Natural killer cell treated with Interleukin-12 subunit alpha and Interleukin-12 subunit beta and Interleukin-15 and Interleukin-18, amount 100 ng/mL, for 72 hours (primary cell): ENCODE results near the gene TSPEAR. TPM values are rescaled to one million over a fixed set of nuclear protein-coding genes. Genes with fewer than 3 reads are reported as not detected.
A peak's percentile ranks its signal among the peaks of the same experiment; 100 is the strongest.
"Not testable (repeated sequence)": the region's sequence is repeated elsewhere in the genome, so short reads cannot be mapped to it uniquely, and the experiment has no call there.

ENCODE experiments used
- ATAC-seq, 2 donors: fragments of 150-1000 bp; cut with Tn5 transposase in 1 of 2; sonication (Bioruptor Pico), chemical (Tn5 transposase) in 1 of 2; 2 replicates each; pipeline ENCODE4 v1.10.0; 2021
- DNase-seq: peaks from one replicate; pipeline ENCODE4 v3.0.0; 2022; ENCODE audit warnings: low spot score
- H3K27ac Mint-ChIP-seq, 2 donors: 1 replicate in 1 of 2; 2 replicates in 1 of 2; pipeline ENCODE4 v1.8.0; 2022; ENCODE audit warnings: mixed read lengths in 2 of 2, mild to moderate bottlenecking in 1 of 2, moderate library complexity in 1 of 2
- H3K27me3 Mint-ChIP-seq, 2 donors: 1 replicate in 1 of 2; 2 replicates in 1 of 2; pipeline ENCODE4 v1.8.0; 2022; ENCODE audit warnings: mixed read lengths in 2 of 2
- H3K36me3 Mint-ChIP-seq: one replicate; pipeline ENCODE4 v1.8.0; 2022; ENCODE audit warnings: mixed read lengths
- H3K4me1 Mint-ChIP-seq, 2 donors: 1 replicate in 1 of 2; 2 replicates in 1 of 2; pipeline ENCODE4 v1.8.0; 2022; ENCODE audit warnings: low read depth in 2 of 2, mixed read lengths in 2 of 2, mild to moderate bottlenecking in 1 of 2
- H3K4me3 Mint-ChIP-seq: one replicate; pipeline ENCODE4 v1.8.0; 2022; ENCODE audit warnings: mixed read lengths
- H3K9me3 Mint-ChIP-seq: 2 replicates; pipeline ENCODE4 v1.8.0; 2022; ENCODE audit warnings: mixed read lengths
- total RNA-seq, 2 donors: library from RNA; stranded (reverse); gene quantifications; one replicate each; pipeline ENCODE4 v1.2.3, GENCODE V29; 2022

The TSPEAR gene
- total RNA-seq, 2 donors from 2014 or later: not detected

DNA sequence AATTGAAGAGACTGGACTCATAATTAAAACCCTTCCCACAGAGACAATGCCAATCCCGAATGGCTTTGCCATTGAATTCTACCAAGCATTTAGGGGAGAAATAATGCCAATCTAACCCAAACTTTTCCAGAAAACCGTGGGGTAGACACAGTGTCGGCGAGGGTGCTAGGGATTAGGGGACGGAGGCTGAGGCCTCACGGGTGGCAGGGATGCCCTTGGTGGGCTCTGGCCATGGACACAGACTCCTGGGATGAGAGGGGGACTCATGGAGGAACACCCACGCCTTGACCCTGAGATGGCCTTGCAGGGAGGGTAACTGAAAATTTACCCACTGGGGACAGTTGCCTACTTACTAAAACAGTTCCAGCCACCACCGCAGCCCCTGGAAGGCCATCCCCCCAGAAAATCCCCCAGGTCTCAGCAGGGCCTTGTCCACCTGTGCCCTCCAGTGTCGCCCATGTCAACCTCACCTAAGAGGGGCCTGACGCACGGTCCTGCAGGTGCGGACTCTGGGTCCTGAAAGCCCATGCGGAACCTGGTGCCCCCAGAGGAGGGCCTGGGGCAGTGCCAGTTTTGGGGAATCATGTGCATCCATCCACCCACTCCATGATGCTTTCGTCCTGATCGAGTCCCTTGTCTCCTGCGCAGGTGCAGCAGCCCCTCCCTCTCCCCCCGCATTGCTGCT is 132.9 kb downstream of the TSPEAR start:
- Mint-ChIP-seq H3K4me1 (peaks cover 0 to 2% of the 10 kb centered on the region in 2 donors), H3K9me3 (peaks cover 6% of the 10 kb centered on the region), H3K36me3 (peaks cover 23% of the 10 kb centered on the region), H3K4me3 (no peak overlapping the region), H3K27ac (no peak overlapping the region), H3K27me3 (peaks cover 21 to 22% of the 10 kb centered on the region in 2 donors)
- ATAC-seq (no peak), DNase-seq (no peak)

DNA sequence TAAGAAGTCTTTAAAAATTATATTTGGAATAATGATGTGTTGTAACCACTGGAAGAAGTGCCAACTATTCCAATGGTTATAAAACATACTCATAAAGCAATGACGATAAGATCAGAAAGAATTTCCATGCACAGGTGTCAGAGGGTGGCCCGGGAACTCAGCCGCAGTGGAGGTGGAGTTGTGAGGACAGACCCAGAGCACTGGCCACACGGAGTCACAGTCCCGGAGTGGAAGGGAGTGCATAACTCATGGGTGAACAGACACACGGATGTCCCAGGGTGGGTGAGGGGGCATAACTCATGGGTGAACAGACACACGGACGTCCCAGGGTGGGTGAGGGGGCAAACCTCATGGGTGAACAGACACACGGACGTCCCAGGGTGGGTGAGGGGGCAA is 135.3 kb downstream of the TSPEAR start:
- H3K27ac Mint-ChIP-seq: no peak overlapping the region
- no peak for DNase-seq
- peaks cover 23 to 32% of the 10 kb centered on the region in 2 donors for H3K27me3 Mint-ChIP-seq
- H3K9me3 Mint-ChIP-seq: peaks cover 3% of the 10 kb centered on the region
- H3K4me3 Mint-ChIP-seq: no peak overlapping the region
- H3K36me3 Mint-ChIP-seq: peaks cover 8% of the 10 kb centered on the region
- H3K4me1 Mint-ChIP-seq: peaks cover 0 to 2% of the 10 kb centered on the region in 2 donors
- ATAC-seq: no peak

DNA sequence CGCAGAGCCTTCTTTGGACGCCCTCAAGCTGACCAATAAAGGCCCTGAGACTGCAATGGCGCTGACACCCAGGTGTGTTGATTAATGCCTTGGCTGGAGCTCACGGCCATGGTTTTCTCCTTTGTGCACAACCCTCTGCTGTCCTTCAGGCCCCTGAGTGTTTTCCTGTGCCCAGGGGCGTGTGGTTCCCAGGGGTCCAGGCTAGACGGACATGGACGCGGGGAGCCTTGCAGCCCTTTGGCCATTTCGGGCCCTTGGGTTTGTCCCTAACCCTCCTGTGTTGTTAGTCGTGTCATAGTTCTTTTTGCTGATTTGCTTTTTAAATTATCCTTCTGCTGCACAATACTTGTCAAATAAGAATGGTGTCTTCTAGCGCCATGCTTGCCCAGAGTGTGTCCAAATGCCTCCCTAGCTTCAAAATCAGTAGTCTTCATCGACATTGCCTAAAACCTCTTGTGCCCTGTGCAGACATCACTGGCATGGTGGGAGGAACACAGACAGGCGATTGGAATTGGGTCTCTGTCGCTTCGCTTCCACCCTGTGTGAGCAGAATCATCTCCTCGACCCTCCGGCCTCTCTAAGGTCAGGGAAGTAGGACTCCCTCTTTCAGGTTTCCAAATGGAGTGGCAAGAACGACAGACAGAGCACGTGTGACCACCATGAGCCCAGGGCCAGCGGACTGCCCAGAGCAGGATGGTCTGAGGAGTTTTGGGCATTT is 135.9 kb downstream of the TSPEAR start:
- Mint-ChIP-seq H3K4me1 (peaks cover 0 to 2% of the 10 kb centered on the region in 2 donors), H3K9me3 (peaks cover 3% of the 10 kb centered on the region), H3K27me3 (peaks cover 23 to 32% of the 10 kb centered on the region in 2 donors), H3K4me3 (no peak overlapping the region), H3K36me3 (peaks cover 6% of the 10 kb centered on the region), H3K27ac (no peak overlapping the region)
- ATAC-seq (no peak), DNase-seq (no peak)

DNA sequence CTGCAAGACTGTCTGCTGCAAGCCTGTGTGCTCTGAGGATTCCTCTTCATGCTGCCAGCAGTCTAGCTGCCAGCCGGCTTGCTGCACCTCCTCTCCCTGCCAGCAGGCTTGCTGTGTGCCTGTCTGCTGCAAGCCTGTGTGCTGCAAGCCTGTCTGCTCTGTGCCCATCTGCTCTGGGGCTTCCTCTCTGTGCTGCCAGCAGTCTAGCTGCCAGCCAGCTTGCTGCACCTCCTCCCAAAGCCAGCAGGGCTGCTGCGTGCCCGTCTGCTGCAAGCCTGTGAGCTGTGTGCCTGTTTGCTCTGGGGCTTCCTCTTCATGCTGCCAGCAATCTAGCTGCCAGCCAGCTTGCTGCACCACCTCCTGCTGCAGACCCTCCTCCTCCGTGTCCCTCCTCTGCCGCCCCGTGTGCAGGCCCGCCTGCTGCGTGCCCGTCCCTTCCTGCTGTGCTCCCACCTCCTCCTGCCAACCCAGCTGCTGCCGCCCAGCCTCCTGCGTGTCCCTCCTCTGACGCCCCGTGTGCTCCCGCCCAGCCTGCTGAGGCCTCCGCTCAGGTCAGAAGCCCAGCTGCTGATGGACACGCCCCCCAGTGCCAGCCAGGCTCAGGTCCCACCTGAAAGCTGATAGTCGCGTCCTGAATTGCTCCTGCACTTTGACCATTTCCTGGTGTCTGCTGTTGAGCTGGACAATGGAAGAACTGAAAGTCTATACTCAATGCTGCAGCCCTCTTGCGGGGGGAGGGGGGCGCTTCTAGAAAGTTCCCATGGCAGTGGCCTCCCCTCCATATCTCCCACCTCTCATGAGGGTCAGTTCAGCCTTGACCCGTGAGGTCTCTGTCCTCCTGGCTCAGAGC is 136.7 kb downstream of the TSPEAR start:
- no peak overlapping the region for H3K27ac Mint-ChIP-seq
- no peak overlapping the region for H3K4me3 Mint-ChIP-seq
- no peaks in the 10 kb centered on the region for H3K36me3 Mint-ChIP-seq

DNA sequence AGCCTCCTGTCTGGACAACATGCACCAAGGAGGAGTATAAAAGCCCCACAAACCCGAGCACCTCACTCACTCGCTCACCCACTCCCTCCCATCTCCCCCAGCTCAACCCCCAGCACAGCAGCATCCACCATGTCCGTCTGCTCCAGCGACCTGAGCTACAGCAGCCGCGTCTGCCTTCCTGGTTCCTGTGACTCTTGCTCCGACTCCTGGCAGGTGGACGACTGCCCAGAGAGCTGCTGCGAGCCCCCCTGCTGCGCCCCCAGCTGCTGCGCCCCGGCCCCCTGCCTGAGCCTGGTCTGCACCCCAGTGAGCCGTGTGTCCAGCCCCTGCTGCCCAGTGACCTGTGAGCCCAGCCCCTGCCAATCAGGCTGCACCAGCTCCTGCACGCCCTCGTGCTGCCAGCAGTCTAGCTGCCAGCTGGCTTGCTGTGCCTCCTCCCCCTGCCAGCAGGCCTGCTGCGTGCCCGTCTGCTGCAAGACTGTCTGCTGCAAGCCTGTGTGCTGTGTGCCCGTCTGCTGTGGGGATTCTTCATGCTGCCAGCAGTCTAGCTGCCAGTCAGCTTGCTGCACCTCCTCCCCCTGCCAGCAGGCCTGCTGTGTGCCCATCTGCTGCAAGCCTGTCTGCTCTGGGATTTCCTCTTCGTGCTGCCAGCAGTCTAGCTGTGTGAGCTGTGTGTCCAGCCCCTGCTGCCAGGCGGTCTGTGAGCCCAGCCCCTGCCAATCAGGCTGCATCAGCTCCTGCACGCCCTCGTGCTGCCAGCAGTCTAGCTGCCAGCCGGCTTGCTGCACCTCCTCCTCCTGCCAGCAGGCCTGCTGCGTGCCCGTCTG is 137.5 kb downstream of the TSPEAR start, which contains the start of gene KRTAP10-4:
Gene KRTAP10-4 (plus strand): TSS at position 100 of the 827 bp plus-strand sequence. CDS start 30 bp downstream, at position 130.
- H3K27ac Mint-ChIP-seq, H3K4me3 Mint-ChIP-seq, DNase-seq, H3K36me3 Mint-ChIP-seq, H3K4me1 Mint-ChIP-seq, H3K9me3 Mint-ChIP-seq, ATAC-seq: not testable (repeated sequence)
- H3K27me3 Mint-ChIP-seq: peaks cover 21 to 32% of the 10 kb centered on the region in 2 donors

More for the DNA sequence above, 136.7 kb downstream of the TSPEAR start:
- H3K9me3 Mint-ChIP-seq: peaks cover 3% of the 10 kb centered on the region
- H3K27me3 Mint-ChIP-seq: peaks cover 21 to 32% of the 10 kb centered on the region in 2 donors
- H3K4me1 Mint-ChIP-seq: peaks cover 0 to 2% of the 10 kb centered on the region in 2 donors
- ATAC-seq: no peak
- DNase-seq: no peak

DNA sequence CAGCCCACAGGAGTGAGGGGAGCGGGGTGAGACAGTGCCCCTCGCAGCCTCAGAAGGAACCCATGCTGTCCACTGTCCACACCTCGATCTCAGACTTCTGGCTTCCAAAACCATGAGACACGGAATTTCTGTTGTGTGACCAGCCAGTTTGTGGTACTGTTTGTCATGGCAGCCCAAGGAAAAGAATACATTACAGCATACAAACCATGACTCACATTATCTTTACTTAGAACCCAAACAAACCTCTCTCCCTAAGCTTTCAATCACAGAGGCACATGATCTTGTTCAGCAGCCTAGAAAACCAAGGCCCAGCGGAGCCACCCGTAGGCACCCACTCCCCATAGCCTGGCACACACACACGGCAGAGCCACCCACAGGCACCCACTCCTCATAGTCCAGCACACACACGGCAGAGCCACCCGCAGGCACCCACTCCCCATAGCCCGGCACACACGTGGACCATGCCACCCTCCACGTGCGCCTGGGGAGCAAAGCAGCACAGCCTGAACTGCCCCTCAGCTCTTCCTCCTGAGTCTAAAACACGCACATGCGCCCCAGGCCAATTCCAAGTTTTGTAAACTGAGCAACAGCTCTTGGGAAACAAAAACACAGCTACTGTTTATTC is 138.3 kb downstream of the TSPEAR start:
- ATAC-seq: no peak
- Mint-ChIP-seq H3K27ac (no peak overlapping the region), H3K4me3 (no peak overlapping the region)

DNA sequence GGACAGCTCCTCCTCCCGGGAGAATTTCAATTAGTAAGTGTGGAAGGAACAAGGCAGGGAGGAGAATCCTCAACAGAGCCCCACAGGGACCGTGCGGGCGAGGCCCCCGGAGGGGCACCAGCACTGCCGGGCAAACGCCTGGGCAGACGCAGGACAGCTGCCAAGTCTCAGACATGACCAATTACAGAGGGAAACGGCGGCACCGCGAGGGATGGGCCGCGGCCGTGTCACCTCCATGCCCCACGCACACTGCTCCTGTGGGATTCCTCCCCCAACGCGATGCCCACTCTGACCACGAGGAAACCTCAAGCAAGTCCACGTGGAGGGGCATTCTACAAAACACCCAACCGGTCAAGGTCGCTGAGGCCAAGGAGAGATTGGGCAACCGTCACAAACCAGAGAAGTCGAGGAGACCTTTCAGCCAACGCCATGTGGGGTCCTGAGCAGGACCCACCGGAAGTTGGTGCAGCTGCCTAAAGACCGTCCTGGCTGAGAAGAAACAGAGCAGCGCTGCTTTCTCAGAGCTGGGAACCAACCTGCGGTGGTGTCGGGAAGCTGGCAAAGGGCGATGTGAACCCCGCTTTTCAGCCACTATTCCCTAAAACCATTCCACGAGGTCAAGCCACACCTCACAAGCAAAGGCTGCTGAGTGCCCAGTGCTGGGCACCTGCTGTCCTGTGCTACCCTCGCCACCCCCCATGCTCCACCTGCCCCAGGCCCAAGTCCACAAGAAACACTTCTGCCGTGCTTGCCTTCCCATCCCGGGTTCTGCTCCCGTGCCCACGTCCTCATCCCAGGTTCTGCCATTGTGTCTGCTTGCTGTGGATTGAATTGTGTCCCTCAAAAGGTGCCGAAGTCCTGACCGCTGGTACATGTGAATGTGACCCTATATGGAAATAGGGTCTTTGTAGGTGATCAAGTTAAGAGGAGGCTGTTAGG is 139.3 kb downstream of the TSPEAR start:
- no peak for DNase-seq
- H3K27me3 Mint-ChIP-seq: peaks cover 24 to 32% of the 10 kb centered on the region in 2 donors

More for the DNA sequence above, 138.3 kb downstream of the TSPEAR start:
- peaks cover 0 to 2% of the 10 kb centered on the region in 2 donors for H3K4me1 Mint-ChIP-seq
- peaks cover 3% of the 10 kb centered on the region for H3K9me3 Mint-ChIP-seq
- H3K36me3 Mint-ChIP-seq: no peaks in the 10 kb centered on the region
- DNase-seq: no peak
- H3K27me3 Mint-ChIP-seq: peaks cover 21 to 32% of the 10 kb centered on the region in 2 donors

DNA sequence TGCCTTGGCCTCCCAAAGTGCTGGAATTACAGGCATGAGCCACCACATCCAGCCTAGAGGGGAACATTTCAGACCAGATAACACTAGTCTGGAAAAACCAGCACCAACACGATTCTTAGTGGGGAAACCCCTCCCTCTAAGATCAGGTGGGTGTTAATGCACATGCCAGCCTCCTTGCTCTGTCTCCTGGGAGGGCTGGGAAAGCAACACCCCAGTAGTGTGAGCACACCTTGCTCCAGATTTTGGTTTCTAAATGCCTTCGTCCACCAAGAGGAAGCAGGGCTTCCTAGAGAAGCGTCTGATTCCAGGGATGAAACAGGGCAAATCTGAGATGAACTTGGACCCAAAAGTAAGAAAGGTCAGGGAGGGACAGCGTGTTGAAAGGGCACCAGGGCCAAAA is 140.1 kb downstream of the TSPEAR start:
- H3K27me3 Mint-ChIP-seq: peaks cover 24 to 32% of the 10 kb centered on the region in 2 donors
- H3K4me3 Mint-ChIP-seq: no peak overlapping the region
- H3K36me3 Mint-ChIP-seq: no peaks in the 10 kb centered on the region
- H3K9me3 Mint-ChIP-seq: no peaks in the 10 kb centered on the region
- H3K4me1 Mint-ChIP-seq: peaks cover 0 to 2% of the 10 kb centered on the region in 2 donors
- H3K27ac Mint-ChIP-seq: no peak overlapping the region
- DNase-seq: no peak
- no peak for ATAC-seq

More for the DNA sequence above, 139.3 kb downstream of the TSPEAR start:
- Mint-ChIP-seq H3K9me3 (peaks cover 3% of the 10 kb centered on the region), H3K36me3 (no peaks in the 10 kb centered on the region), H3K4me3 (no peak overlapping the region), H3K4me1 (peaks cover 0 to 2% of the 10 kb centered on the region in 2 donors), H3K27ac (no peak overlapping the region)
- ATAC-seq: no peak

DNA sequence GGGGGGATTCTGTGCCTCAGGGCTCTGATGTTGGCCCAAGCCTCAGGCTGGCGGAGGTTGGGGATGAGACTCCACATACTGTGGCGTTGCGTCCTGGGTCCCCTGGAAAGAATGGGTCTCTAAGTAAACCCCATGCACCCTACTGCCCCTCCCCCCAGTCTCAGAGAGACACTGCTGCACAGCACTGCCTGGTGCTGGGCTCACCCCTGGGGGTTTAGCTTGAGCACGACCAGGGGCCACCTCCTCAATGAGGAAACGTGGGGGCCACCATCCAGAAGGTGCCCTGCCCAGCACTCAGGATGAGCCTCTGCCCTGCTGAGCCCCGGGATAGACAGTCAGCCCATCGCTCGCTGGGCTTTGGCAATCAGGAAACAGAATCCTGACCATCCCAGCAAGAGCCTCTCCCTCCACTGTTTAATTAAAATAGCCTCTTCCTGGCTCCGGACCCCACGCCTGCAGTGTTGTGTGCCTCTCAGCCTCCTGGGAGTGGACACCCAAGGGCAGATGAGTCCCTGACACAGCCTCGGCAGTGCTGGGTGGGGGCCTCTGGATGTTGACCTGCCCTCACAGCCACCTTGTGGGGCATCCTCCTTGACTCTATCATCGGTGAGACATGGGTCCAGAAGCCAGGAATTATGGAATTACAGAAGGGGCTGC is 141.4 kb downstream of the TSPEAR start:
- DNase-seq (no peak), ATAC-seq (no peak)
- Mint-ChIP-seq H3K36me3 (no peaks in the 10 kb centered on the region), H3K4me1 (peaks cover 6% of the 10 kb centered on the region in 2 donors), H3K27ac (peak overlapping the region in 1 of 2 donors; percentile 11), H3K27me3 (peaks cover 21 to 23% of the 10 kb centered on the region in 2 donors), H3K4me3 (no peak overlapping the region), H3K9me3 (no peaks in the 10 kb centered on the region)

DNA sequence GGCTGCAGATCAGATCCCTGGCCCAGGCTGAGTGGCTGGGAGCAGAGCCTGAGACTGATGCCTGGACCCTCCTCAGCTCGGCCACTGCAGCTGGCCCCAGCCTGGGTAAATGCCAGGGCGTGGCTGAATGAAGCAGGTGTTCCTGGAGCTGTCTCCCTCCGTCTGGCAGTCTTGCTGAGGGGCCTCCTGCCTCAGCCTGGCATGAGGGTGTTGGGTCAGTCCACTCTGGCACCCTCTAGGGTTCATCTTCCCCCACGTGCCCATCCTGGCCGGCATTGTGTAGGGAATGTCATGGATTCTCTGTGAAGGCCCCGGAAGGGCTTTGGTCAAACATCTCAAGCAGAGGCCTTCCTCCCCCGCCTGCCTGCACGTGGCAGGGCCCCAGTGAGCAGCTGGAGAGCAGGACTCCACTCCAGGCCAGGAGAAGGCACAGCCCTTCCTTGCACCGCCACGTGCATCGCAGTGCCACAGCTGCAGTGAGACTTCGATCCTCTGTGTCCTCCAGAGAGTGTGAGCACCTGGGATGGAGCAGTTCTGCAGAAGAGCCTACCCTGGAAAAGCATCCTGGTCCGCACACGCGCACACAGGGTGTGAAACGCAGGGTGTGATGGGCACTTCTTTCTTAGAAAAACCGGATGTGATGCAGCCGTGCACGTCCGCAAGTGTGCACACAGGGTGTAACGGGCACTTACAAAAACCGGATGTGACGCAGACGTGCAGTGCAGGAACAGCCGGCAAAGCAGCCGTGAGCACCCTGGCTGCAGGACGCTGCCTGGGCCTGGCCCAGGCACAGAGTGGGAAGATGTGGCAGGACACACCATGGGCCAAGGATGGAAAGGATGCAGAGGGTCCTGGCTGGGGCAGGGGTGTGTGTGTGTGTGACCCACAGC is 142.5 kb downstream of the TSPEAR start:
- peaks cover 7 to 14% of the 10 kb centered on the region in 2 donors for H3K4me1 Mint-ChIP-seq
- H3K4me3 Mint-ChIP-seq: no peak overlapping the region
- peaks cover 18 to 19% of the 10 kb centered on the region in 2 donors for H3K27me3 Mint-ChIP-seq
- H3K36me3 Mint-ChIP-seq: no peaks in the 10 kb centered on the region
- H3K27ac Mint-ChIP-seq: no peak overlapping the region
- DNase-seq (no peak), ATAC-seq (peak; percentile 24 to 43)
- H3K9me3 Mint-ChIP-seq: no peaks in the 10 kb centered on the region

DNA sequence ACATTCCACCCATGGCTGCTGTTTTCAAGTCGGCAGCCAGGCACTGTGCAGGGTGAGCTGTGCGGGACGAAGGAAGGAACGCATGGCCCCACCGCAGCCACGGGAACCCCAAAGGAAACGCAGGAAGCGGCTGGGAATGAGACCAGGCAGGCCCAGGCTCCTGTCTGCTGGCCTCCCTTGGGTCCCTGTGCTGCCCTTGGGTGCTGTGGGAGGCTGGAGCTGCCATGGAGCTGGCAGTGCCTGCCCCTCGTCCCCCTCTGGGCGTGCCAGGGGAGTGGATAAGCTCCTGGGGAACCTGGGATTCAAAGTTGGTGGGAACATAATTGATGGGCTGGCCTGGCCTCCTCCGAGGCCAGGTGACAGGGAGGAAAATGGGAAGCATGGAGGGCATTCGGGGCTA is 143.1 kb downstream of the TSPEAR start:
- Mint-ChIP-seq H3K4me1 (peaks cover 7 to 14% of the 10 kb centered on the region in 2 donors), H3K36me3 (no peaks in the 10 kb centered on the region), H3K4me3 (no peak overlapping the region), H3K27me3 (peaks cover 17 to 18% of the 10 kb centered on the region in 2 donors), H3K27ac (no peak overlapping the region), H3K9me3 (no peaks in the 10 kb centered on the region)
- DNase-seq (no peak), ATAC-seq (peak in 1 of 2 donors; percentile 18)
